Glutamatergic neuron (in vitro differentiated cells): Measurements from ENCODE around the gene GFRA1. TPM values are rescaled to one million over a fixed set of nuclear protein-coding genes. Genes with fewer than 3 reads are reported as not detected.

ENCODE experiments used
- DNase-seq: peaks from one replicate; pipeline ENCODE4 v3.0.0; 2022
- H3K27ac Mint-ChIP-seq: one replicate; pipeline ENCODE4 v1.8.0; 2020; ENCODE audit warnings: mild to moderate bottlenecking, mixed read lengths, inconsistent platforms; ENCODE audit not compliant: unreplicated experiment
- H3K27me3 Mint-ChIP-seq: one replicate; pipeline ENCODE4 v1.8.0; 2020; ENCODE audit warnings: mild to moderate bottlenecking, moderate library complexity, mixed read lengths, inconsistent platforms; ENCODE audit not compliant: unreplicated experiment
- H3K36me3 Mint-ChIP-seq: one replicate; pipeline ENCODE4 v1.8.0; 2020; ENCODE audit warnings: mild to moderate bottlenecking, mixed read lengths, inconsistent platforms; ENCODE audit not compliant: unreplicated experiment
- H3K4me1 Mint-ChIP-seq: one replicate; pipeline ENCODE4 v1.8.0; 2020; ENCODE audit warnings: mild to moderate bottlenecking, low read depth, mixed read lengths, inconsistent platforms; ENCODE audit not compliant: unreplicated experiment
- H3K4me3 Mint-ChIP-seq: one replicate; pipeline ENCODE4 v1.8.0; 2020; ENCODE audit warnings: mild to moderate bottlenecking, mixed read lengths, inconsistent platforms; ENCODE audit not compliant: unreplicated experiment
- H3K9me3 Mint-ChIP-seq: one replicate; pipeline ENCODE4 v1.8.0; 2020; ENCODE audit warnings: mild to moderate bottlenecking, moderate library complexity, mixed read lengths, inconsistent platforms; ENCODE audit not compliant: unreplicated experiment
- total RNA-seq: library from RNA; stranded (reverse); fragmentation: NEBNext Ultra II Directional; extraction: Animal tissue kit (Norgen Biotek cat#: 25700); gene quantifications from one replicate; pipeline ENCODE4 v1.2.1, GENCODE V29; 2021; ENCODE audit not compliant: unreplicated experiment
- TF ChIP-seq, protein P1 (sequence below): fragments of 200-600 bp; sonication (generic); IDR thresholded peaks from one replicate; pipeline ENCODE4 v1.5.0; 2021; ENCODE audit not compliant: partially characterized antibody, unreplicated experiment

GFRA1 gene
- total RNA-seq, 1 donor from 2014 or later, result 347 TPM

DNA sequence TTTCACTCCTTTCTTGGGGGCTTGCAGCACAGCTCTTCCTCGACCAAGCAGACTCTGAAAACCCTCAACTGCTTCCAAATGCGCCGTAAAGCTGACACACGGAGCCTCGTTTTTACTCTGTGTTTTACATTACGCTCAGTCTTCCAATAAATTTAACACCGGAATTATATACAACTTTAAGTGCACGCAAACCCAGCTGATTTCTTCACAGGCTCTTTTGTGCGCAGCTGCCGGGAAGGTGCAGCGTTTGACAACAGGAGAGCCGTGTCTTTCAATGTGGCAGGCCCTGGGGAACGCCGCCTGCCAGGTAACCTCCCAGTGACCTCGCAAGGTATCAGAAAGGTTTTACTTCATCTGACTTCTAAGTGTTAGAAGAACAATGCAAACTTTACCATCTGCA, 35.0 kb downstream of the GFRA1 start:
- Mint-ChIP-seq H3K27me3 (peaks cover 7% of the 10 kb centered on the region), H3K4me3 (peak overlapping the region; percentile 61), H3K9me3 (peaks cover 6% of the 10 kb centered on the region), H3K36me3 (no peaks in the 10 kb centered on the region), H3K4me1 (peaks cover 42% of the 10 kb centered on the region), H3K27ac (peak overlapping the region; percentile 67)
- TF ChIP-seq, protein P1, sequence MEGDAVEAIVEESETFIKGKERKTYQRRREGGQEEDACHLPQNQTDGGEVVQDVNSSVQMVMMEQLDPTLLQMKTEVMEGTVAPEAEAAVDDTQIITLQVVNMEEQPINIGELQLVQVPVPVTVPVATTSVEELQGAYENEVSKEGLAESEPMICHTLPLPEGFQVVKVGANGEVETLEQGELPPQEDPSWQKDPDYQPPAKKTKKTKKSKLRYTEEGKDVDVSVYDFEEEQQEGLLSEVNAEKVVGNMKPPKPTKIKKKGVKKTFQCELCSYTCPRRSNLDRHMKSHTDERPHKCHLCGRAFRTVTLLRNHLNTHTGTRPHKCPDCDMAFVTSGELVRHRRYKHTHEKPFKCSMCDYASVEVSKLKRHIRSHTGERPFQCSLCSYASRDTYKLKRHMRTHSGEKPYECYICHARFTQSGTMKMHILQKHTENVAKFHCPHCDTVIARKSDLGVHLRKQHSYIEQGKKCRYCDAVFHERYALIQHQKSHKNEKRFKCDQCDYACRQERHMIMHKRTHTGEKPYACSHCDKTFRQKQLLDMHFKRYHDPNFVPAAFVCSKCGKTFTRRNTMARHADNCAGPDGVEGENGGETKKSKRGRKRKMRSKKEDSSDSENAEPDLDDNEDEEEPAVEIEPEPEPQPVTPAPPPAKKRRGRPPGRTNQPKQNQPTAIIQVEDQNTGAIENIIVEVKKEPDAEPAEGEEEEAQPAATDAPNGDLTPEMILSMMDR, result no peak
- no peak for DNase-seq

DNA sequence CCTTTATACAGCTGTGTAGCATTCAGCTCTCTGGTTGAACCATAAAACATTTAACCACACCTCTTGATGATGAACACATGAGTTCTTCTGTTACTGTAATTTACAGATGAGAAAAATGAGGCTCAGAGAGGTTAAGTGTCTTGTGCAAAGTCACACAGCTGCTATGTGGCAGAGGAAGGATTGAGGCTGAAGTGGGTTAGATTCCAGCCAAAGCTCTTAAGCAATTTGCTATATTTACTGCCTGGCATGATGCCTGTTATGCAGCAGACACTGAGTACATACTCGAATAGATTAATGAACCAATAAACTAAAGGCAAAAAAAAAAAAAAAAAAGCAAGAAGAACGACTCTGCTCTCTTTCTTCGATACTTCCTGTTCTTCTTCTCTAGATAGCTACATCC, 35.7 kb downstream of the GFRA1 start:
- TF ChIP-seq, protein P1, result no peak
- H3K27ac Mint-ChIP-seq, result peak overlapping the region; percentile 67
- peaks cover 7% of the 10 kb centered on the region for H3K27me3 Mint-ChIP-seq
- no peak overlapping the region for H3K4me3 Mint-ChIP-seq
- peaks cover 6% of the 10 kb centered on the region for H3K9me3 Mint-ChIP-seq
- peaks cover 42% of the 10 kb centered on the region for H3K4me1 Mint-ChIP-seq
- H3K36me3 Mint-ChIP-seq, result no peaks in the 10 kb centered on the region
- no peak for DNase-seq

DNA sequence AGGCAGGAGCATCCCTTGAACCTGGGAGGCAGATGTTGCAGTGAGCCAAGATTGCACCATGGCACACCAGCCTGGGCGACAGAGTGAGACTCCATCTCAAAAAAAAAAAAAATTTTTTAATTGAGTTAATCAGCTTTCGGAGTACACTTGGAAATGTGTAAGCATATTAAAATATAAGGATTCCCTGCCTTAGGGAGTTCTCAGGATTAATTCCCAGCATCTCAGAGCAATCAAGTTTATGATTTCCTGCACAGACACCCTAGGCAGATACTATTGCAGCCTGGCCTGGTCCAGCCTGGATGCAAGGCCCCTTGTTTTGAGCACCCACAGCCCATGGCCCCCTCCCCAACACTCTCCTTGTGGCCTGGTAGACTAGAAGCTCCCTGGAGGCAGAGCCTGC, 39.8 kb downstream of the GFRA1 start:
- H3K4me1 Mint-ChIP-seq, result peaks cover 25% of the 10 kb centered on the region
- H3K9me3 Mint-ChIP-seq, result peaks cover 6% of the 10 kb centered on the region
- H3K27me3 Mint-ChIP-seq, result peaks cover 7% of the 10 kb centered on the region
- no peak overlapping the region for H3K27ac Mint-ChIP-seq
- DNase-seq, result no peak
- H3K36me3 Mint-ChIP-seq, result peaks cover 4% of the 10 kb centered on the region
- TF ChIP-seq, protein P1, result no peak
- no peak overlapping the region for H3K4me3 Mint-ChIP-seq

DNA sequence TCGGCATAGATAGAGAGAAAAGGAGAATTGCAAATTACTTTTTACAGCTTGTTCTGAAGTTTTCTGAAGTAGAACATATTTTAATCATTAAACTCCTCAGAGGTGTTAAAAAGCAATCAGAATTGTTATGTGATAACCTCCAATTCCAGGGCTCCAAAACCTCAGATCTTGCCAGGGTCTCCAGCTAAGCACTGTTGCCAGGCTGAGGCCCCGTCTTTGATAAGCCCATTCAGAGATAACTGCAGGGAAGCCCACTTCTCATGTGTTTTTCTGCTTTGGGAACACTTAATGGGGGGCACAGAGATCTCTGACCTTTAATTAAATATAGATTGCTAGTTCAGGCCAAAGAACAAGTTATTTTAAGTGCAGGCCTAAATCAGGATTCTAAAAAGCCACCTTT, 40.4 kb downstream of the GFRA1 start:
- Mint-ChIP-seq H3K4me1 (peaks cover 19% of the 10 kb centered on the region), H3K9me3 (peaks cover 6% of the 10 kb centered on the region), H3K36me3 (peaks cover 4% of the 10 kb centered on the region), H3K27ac (no peak overlapping the region), H3K4me3 (no peak overlapping the region), H3K27me3 (peaks cover 7% of the 10 kb centered on the region)
- TF ChIP-seq, protein P1, result no peak
- DNase-seq, result no peak

DNA sequence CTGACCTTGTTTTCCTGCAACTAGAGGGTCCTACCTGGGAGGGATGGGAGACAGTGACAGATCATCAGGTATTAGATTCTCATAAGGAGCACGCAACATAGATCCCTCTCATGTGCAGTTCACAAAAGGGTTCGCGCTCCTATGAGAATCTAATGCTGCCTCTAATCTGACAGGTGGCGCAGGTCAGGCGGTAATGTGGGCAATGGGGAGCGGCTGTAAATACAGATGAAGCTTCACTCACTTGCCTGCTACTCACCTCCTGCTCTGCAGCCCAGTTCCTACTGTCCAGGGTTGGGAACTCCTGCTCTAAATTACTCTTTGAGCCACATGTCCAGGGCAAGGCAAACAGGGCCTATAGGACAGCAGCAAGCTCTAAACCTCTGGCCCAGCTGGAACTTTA, 46.2 kb downstream of the GFRA1 start:
- no peak overlapping the region for H3K27ac Mint-ChIP-seq
- no peak overlapping the region for H3K4me3 Mint-ChIP-seq

More for the DNA sequence above, 46.2 kb downstream of the GFRA1 start:
- H3K27me3 Mint-ChIP-seq, result peaks cover 2% of the 10 kb centered on the region
- peaks cover 4% of the 10 kb centered on the region for H3K9me3 Mint-ChIP-seq
- TF ChIP-seq, protein P1, result no peak
- H3K4me1 Mint-ChIP-seq, result peaks cover 24% of the 10 kb centered on the region
- peaks cover 4% of the 10 kb centered on the region for H3K36me3 Mint-ChIP-seq
- DNase-seq, result no peak
